Umbilical cord (tissue), 1 donor: Measurements from ENCODE around the gene NKX2-1. TPM values are rescaled to one million over a fixed set of nuclear protein-coding genes. Genes with fewer than 3 reads are reported as not detected.

Experiments
- total RNA-seq: library from RNA; depleted of rRNA; stranded (reverse); fragments of >200 nt; gene quantifications from one replicate; pipeline ENCODE4 v1.2.3, GENCODE V29; 2014; ENCODE audit warnings: low replicate concordance; ENCODE audit not compliant: insufficient read depth

NKX2-1 gene
- total RNA-seq, 1 donor from 2014 or later = 2.9 TPM

Other genes starting within 250 kb of the NKX2-1 start
- gene MBIP, start 199.6 kb downstream of the NKX2-1 start, total RNA-seq = 11.3 TPM
- gene NKX2-8, start 62.4 kb upstream of the NKX2-1 start, total RNA-seq = not detected
- gene PAX9, start 141.6 kb upstream of the NKX2-1 start, total RNA-seq = 2.9 TPM